Measurements from ENCODE around the gene KCNJ2. TPM values are rescaled to one million over a fixed set of nuclear protein-coding genes. Genes with fewer than 3 reads are reported as not detected.

Gene KCNJ2
- total RNA-seq, 1 experiment from 2014 or later: 0.15 TPM

- Histone ChIP-seq H3K9ac (ENCODE audit: extremely low read depth, insufficient read length, low read length) (no peak overlapping the region), H3K27ac (ENCODE audit: insufficient read length, low read depth, low read length) (no peak overlapping the region), H2AFZ (ENCODE audit: low read length) (no peak overlapping the region), H3K4me2 (ENCODE audit: insufficient read depth, insufficient read length, low read length) (no peak overlapping the region), H3K18ac (ENCODE audit: insufficient read length, low read depth, low read length) (no peak overlapping the region), H4K20me1 (ENCODE audit: control insufficient read depth, insufficient read depth, insufficient read length) (no peaks in the 10 kb centered on the region), H2AK5ac (ENCODE audit: insufficient read length, low read length) (no peak overlapping the region), H4K8ac (replicated peaks; ENCODE audit: insufficient read length, low read depth, low read length) (no peak overlapping the region), H2BK12ac (ENCODE audit: insufficient read length, low read depth, low read length) (no peak overlapping the region), H2BK120ac (ENCODE audit: low read depth, low read length, poor library complexity, severe bottlenecking) (no peak overlapping the region), H3K9me3 (ENCODE audit: control insufficient read depth, low read depth, low read length) (no peaks in the 10 kb centered on the region), H4K5ac (ENCODE audit: insufficient read length, low read depth, low read length) (no peak overlapping the region), H3K4ac (ENCODE audit: low read depth, low read length) (no peak overlapping the region), H3K23ac (ENCODE audit: insufficient read length, low read depth, low read length) (no peak overlapping the region), H2BK20ac (ENCODE audit: low read depth, low read length, poor library complexity, severe bottlenecking) (no peak overlapping the region), H2BK5ac (ENCODE audit: insufficient read length, low read length) (no peak overlapping the region), H3K79me2 (ENCODE audit: insufficient read depth, low read length) (no peaks in the 10 kb centered on the region), H3T11ph (ENCODE audit: low read length) (no peak overlapping the region), H3K56ac (ENCODE audit: insufficient read length, low read depth, low read length) (no peak overlapping the region), H3K14ac (ENCODE audit: insufficient read depth, low read length) (no peak overlapping the region), H4K91ac (ENCODE audit: insufficient read length, low read depth, low read length) (no peak overlapping the region), H3K4me1 (ENCODE audit: insufficient read depth, low read length) (no peaks in the 10 kb centered on the region), H3K23me2 (ENCODE audit: insufficient read length, low read depth, low read length, poor library complexity, severe bottlenecking) (peaks cover 10% of the 10 kb centered on the region), H3K27me3 (ENCODE audit: insufficient read depth, low read length) (peaks cover 5% of the 10 kb centered on the region; the same call in 1 of the 2 replicates), H3K79me1 (ENCODE audit: insufficient read depth, low read depth, low read length, poor library complexity, severe bottlenecking) (no peaks in the 10 kb centered on the region), H2BK15ac (ENCODE audit: low read depth, low read length) (no peak overlapping the region)
- WGBS (ENCODE audit: extremely low coverage, insufficient read length, low lambda C conversion rate): no CpG with 5 or more reads among the region's 4 CpGs
- no peak for DNase-seq
- no peak overlapping the region for H3K27ac Mint-ChIP-seq
- H3K4me3 Mint-ChIP-seq: no peak overlapping the region
- TF ChIP-seq, protein P1, sequence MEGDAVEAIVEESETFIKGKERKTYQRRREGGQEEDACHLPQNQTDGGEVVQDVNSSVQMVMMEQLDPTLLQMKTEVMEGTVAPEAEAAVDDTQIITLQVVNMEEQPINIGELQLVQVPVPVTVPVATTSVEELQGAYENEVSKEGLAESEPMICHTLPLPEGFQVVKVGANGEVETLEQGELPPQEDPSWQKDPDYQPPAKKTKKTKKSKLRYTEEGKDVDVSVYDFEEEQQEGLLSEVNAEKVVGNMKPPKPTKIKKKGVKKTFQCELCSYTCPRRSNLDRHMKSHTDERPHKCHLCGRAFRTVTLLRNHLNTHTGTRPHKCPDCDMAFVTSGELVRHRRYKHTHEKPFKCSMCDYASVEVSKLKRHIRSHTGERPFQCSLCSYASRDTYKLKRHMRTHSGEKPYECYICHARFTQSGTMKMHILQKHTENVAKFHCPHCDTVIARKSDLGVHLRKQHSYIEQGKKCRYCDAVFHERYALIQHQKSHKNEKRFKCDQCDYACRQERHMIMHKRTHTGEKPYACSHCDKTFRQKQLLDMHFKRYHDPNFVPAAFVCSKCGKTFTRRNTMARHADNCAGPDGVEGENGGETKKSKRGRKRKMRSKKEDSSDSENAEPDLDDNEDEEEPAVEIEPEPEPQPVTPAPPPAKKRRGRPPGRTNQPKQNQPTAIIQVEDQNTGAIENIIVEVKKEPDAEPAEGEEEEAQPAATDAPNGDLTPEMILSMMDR (conservative IDR thresholded peaks at IDR 0.05): no peak
- H3K9me3 Mint-ChIP-seq: no peaks in the 10 kb centered on the region
- H3K36me3 Mint-ChIP-seq (ENCODE audit: insufficient read depth in 1 of 3, low read depth in 3 of 3): 0 out of 7 replicates have a peak, but pooled peaks cover 0 to 6% (median 0%) of the 10 kb centered on the region in 3 experiments
- peaks cover 13 to 21% of the 10 kb centered on the region in 2 experiments for H3K4me1 Mint-ChIP-seq
- peaks cover 30% of the 10 kb centered on the region for H3K27me3 Mint-ChIP-seq (ENCODE audit: low read depth)
These were observed 4.3 kb downstream of the KCNJ2 start for GRCh38 chr17:70173681-70174080.

Data from H9 (cell line).